H9 (cell line): ENCODE measurements around the gene MIR17HG. TPM values are rescaled to one million over a fixed set of nuclear protein-coding genes. Genes with fewer than 3 reads are reported as not detected.

Experiments used
- DNase-seq: peaks from one replicate; pipeline ENCODE4 v3.0.0-alpha.2; 2017
- H2AFZ ChIP-seq: one replicate; pipeline ENCODE4 v1.6.1; 2013; ENCODE audit warnings: mild to moderate bottlenecking, low read length, control low read depth, moderate library complexity
- H2AK5ac ChIP-seq: 2 replicates; pipeline ENCODE4 v1.6.1; 2013; ENCODE audit warnings: low read length, control low read depth, mixed read lengths; ENCODE audit not compliant: insufficient read length
- H2BK120ac ChIP-seq: one replicate; pipeline ENCODE4 v1.6.1; 2013; ENCODE audit warnings: low read depth, mild to moderate bottlenecking, low read length, control low read depth, inconsistent platforms; ENCODE audit not compliant: poor library complexity, severe bottlenecking
- H2BK12ac ChIP-seq: 2 replicates; pipeline ENCODE4 v1.6.1; 2013; ENCODE audit warnings: low read length, control low read depth, mixed read lengths, low read depth; ENCODE audit not compliant: insufficient read length
- H2BK15ac ChIP-seq: 2 replicates; pipeline ENCODE4 v1.6.1; 2013; ENCODE audit warnings: low read depth, low read length, control low read depth
- H2BK20ac ChIP-seq: one replicate; pipeline ENCODE4 v1.6.1; 2013; ENCODE audit warnings: low read depth, mild to moderate bottlenecking, low read length, control low read depth, inconsistent platforms; ENCODE audit not compliant: poor library complexity, severe bottlenecking
- H2BK5ac ChIP-seq: 2 replicates; pipeline ENCODE4 v1.6.1; 2013; ENCODE audit warnings: low read length, control low read depth, mixed read lengths; ENCODE audit not compliant: insufficient read length
- H3K14ac ChIP-seq: 2 replicates; pipeline ENCODE4 v1.6.1; 2013; ENCODE audit warnings: low read length, control low read depth; ENCODE audit not compliant: insufficient read depth
- H3K18ac ChIP-seq: 2 replicates; pipeline ENCODE4 v1.6.1; 2013; ENCODE audit warnings: low read depth, mild to moderate bottlenecking, mixed read lengths, low read length, control low read depth; ENCODE audit not compliant: insufficient read length
- H3K23ac ChIP-seq: 2 replicates; pipeline ENCODE4 v1.6.1; 2013; ENCODE audit warnings: low read length, control low read depth, mixed read lengths, low read depth; ENCODE audit not compliant: insufficient read length
- H3K23me2 ChIP-seq: 2 replicates; pipeline ENCODE4 v1.6.1; 2013; ENCODE audit warnings: low read depth, mild to moderate bottlenecking, mixed read lengths, low read length, control low read depth; ENCODE audit not compliant: insufficient read length, poor library complexity, severe bottlenecking
- H3K27ac ChIP-seq: 2 replicates; pipeline ENCODE4 v1.5.1; 2013; ENCODE audit warnings: low read length, control low read depth, mixed read lengths, low read depth; ENCODE audit not compliant: insufficient read length
- H3K27me3 ChIP-seq: 2 replicates; pipeline ENCODE4 v1.6.1; 2013; ENCODE audit warnings: low read length, control low read depth, inconsistent platforms; ENCODE audit not compliant: insufficient read depth
- H3K4ac ChIP-seq: 2 replicates; pipeline ENCODE4 v1.6.1; 2013; ENCODE audit warnings: low read depth, mild to moderate bottlenecking, control low read depth, inconsistent platforms, low read length, moderate library complexity
- H3K4me1 ChIP-seq: 2 replicates; pipeline ENCODE4 v1.6.1; 2013; ENCODE audit warnings: low read length, control low read depth, inconsistent platforms; ENCODE audit not compliant: insufficient read depth
- H3K4me2 ChIP-seq: 2 replicates; pipeline ENCODE4 v1.6.1; 2013; ENCODE audit warnings: low read length, control low read depth, mixed read lengths; ENCODE audit not compliant: insufficient read length, insufficient read depth
- H3K56ac ChIP-seq: 2 replicates; pipeline ENCODE4 v1.6.1; 2013; ENCODE audit warnings: low read depth, mild to moderate bottlenecking, mixed read lengths, low read length, control low read depth; ENCODE audit not compliant: insufficient read length
- H3K79me1 ChIP-seq: 2 replicates; pipeline ENCODE4 v1.6.1; 2013; ENCODE audit warnings: low read depth, mild to moderate bottlenecking, moderate library complexity, low read length, control low read depth, inconsistent platforms; ENCODE audit not compliant: insufficient read depth, poor library complexity, severe bottlenecking
- H3K79me2 ChIP-seq: 2 replicates; pipeline ENCODE4 v1.6.1; 2013; ENCODE audit warnings: low read length, control low read depth, inconsistent platforms; ENCODE audit not compliant: insufficient read depth
- H3K9ac ChIP-seq: 2 replicates; pipeline ENCODE4 v1.6.1; 2013; ENCODE audit warnings: low read length, control low read depth, mixed read lengths; ENCODE audit not compliant: insufficient read length; ENCODE audit errors: extremely low read depth
- H3K9me3 ChIP-seq: one replicate; pipeline ENCODE4 v1.6.1; 2013; ENCODE audit warnings: low read depth, low read length, inconsistent platforms; ENCODE audit not compliant: control insufficient read depth
- H3T11ph ChIP-seq: one replicate; pipeline ENCODE4 v1.6.1; 2013; ENCODE audit warnings: mild to moderate bottlenecking, low read length, control low read depth, inconsistent platforms
- H4K20me1 ChIP-seq: one replicate; pipeline ENCODE4 v1.6.1; 2013; ENCODE audit not compliant: control insufficient read depth, insufficient read length, insufficient read depth
- H4K5ac ChIP-seq: 2 replicates; pipeline ENCODE4 v1.6.1; 2013; ENCODE audit warnings: low read depth, mild to moderate bottlenecking, mixed read lengths, low read length, control low read depth; ENCODE audit not compliant: insufficient read length
- H4K8ac ChIP-seq: replicated peaks from 2 replicates; pipeline ENCODE4 v1.6.1; 2013; ENCODE audit warnings: low read length, control low read depth, mixed read lengths, low read depth; ENCODE audit not compliant: insufficient read length
- H4K91ac ChIP-seq: 2 replicates; pipeline ENCODE4 v1.6.1; 2013; ENCODE audit warnings: low read depth, mild to moderate bottlenecking, moderate library complexity, mixed read lengths, low read length, control low read depth; ENCODE audit not compliant: insufficient read length
- H3K27ac Mint-ChIP-seq, 3 experiments: 2 replicates in 2 of 3; 3 replicates in 1 of 3; pipeline ENCODE4 v1.8.0; 2020 to 2021; ENCODE audit warnings: mixed read lengths in 3 of 3, mild to moderate bottlenecking in 1 of 3, moderate library complexity in 1 of 3
- H3K27me3 Mint-ChIP-seq: 2 replicates; pipeline ENCODE4 v1.8.0; 2021; ENCODE audit warnings: low read depth, mild to moderate bottlenecking, moderate library complexity, mixed read lengths
- H3K36me3 Mint-ChIP-seq, 3 experiments: 2 replicates in 2 of 3; 3 replicates in 1 of 3; pipeline ENCODE4 v1.8.0; 2020 to 2021; ENCODE audit warnings: low read depth in 3 of 3, mixed read lengths in 3 of 3; ENCODE audit not compliant: insufficient read depth in 1 of 3
- H3K4me1 Mint-ChIP-seq, 2 experiments: 2 replicates each; pipeline ENCODE4 v1.8.0; 2020; ENCODE audit warnings: mixed read lengths in 2 of 2
- H3K4me3 Mint-ChIP-seq, 2 experiments: 2 replicates in 1 of 2; 3 replicates in 1 of 2; pipeline ENCODE4 v1.8.0; 2020 to 2021; ENCODE audit warnings: mild to moderate bottlenecking in 2 of 2, mixed read lengths in 2 of 2, moderate library complexity in 1 of 2
- H3K9me3 Mint-ChIP-seq, 2 experiments: 2 replicates in 1 of 2; 3 replicates in 1 of 2; pipeline ENCODE4 v1.8.0; 2020; ENCODE audit warnings: mild to moderate bottlenecking in 2 of 2, mixed read lengths in 2 of 2, moderate library complexity in 1 of 2
- WGBS: extraction: QIAGEN DNeasy Blood & Tissue Kit; methylation state at CpG from one replicate; pipeline ENCODE4 v1.1.7; 2013; ENCODE audit warnings: missing lambda C conversion rate, low lambda C conversion rate, mixed read lengths; ENCODE audit not compliant: insufficient read length; ENCODE audit errors: extremely low coverage; 5-methylcytosine and 5-hydroxymethylcytosine counted together
- total RNA-seq: library from RNA; stranded (reverse); gene quantifications from 2 replicates; pipeline ENCODE4 v1.2.1, GENCODE V29; 2021
- TF ChIP-seq, protein P1 (sequence below): fragments of 200-600 bp; sonication (generic); conservative IDR thresholded peaks from 3 replicates; pipeline ENCODE4 v1.8.0; 2021; ENCODE audit warnings: antibody characterized with exemption, mild to moderate bottlenecking

Gene MIR17HG
- total RNA-seq, 1 experiment from 2014 or later = 38.7 TPM

DNA sequence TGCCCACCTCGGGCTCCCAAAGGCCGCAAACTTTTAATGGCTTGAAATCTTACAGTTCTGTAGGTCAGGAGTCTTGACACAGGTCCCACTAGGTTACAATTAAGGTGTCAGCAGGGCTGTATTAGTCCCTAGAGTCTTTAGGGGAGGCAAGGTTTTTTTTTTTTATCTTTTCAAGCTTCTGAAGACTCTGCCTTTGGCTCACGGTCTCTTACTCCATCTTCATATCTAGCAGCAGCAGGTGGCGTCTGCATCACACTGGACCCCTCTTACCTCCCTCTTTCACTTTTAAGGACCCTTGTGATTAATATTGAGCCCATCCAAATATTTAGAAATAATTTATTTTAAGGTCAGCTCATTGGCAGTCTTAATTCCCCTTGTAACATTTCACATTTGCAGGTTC, 11.6 kb downstream of the MIR17HG start:
- no CpG with 5 or more reads among the region's 4 CpGs for WGBS
- peak overlapping the region in 1 of 3 experiments; percentile 64; a peak in 2 of 7 replicates for H3K27ac Mint-ChIP-seq
- Histone ChIP-seq H3K14ac (no peak overlapping the region), H3K9me3 (no peaks in the 10 kb centered on the region), H3K18ac (no peak overlapping the region), H4K91ac (no peak overlapping the region), H3K23me2 (no peaks in the 10 kb centered on the region), H3K23ac (no peak overlapping the region), H2BK120ac (no peak overlapping the region), H3T11ph (no peak overlapping the region), H3K4ac (no peak overlapping the region), H3K27me3 (no peaks in the 10 kb centered on the region), H2BK20ac (no peak overlapping the region), H3K9ac (no peak overlapping the region), H3K27ac (no peak overlapping the region), H2BK12ac (no peak overlapping the region), H3K79me2 (no peaks in the 10 kb centered on the region), H2BK15ac (no peak overlapping the region), H4K20me1 (no peaks in the 10 kb centered on the region), H4K8ac (no peak overlapping the region), H2BK5ac (no peak overlapping the region), H3K4me1 (no peaks in the 10 kb centered on the region; the same call in 1 of the 2 replicates), H3K56ac (no peak overlapping the region), H2AK5ac (no peak overlapping the region), H2AFZ (no peak overlapping the region), H4K5ac (no peak overlapping the region), H3K79me1 (no peaks in the 10 kb centered on the region), H3K4me2 (no peak overlapping the region)
- H3K9me3 Mint-ChIP-seq = no peaks in the 10 kb centered on the region
- H3K4me3 Mint-ChIP-seq = no peak overlapping the region
- TF ChIP-seq, protein P1, sequence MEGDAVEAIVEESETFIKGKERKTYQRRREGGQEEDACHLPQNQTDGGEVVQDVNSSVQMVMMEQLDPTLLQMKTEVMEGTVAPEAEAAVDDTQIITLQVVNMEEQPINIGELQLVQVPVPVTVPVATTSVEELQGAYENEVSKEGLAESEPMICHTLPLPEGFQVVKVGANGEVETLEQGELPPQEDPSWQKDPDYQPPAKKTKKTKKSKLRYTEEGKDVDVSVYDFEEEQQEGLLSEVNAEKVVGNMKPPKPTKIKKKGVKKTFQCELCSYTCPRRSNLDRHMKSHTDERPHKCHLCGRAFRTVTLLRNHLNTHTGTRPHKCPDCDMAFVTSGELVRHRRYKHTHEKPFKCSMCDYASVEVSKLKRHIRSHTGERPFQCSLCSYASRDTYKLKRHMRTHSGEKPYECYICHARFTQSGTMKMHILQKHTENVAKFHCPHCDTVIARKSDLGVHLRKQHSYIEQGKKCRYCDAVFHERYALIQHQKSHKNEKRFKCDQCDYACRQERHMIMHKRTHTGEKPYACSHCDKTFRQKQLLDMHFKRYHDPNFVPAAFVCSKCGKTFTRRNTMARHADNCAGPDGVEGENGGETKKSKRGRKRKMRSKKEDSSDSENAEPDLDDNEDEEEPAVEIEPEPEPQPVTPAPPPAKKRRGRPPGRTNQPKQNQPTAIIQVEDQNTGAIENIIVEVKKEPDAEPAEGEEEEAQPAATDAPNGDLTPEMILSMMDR = no peak
- no peaks in the 10 kb centered on the region for H3K4me1 Mint-ChIP-seq
- peaks cover 18 to 32% (median 23%) of the 10 kb centered on the region in 3 experiments; a peak in 6 of 7 replicates for H3K36me3 Mint-ChIP-seq
- no peak for DNase-seq
- H3K27me3 Mint-ChIP-seq = peaks cover 1% of the 10 kb centered on the region; the same call in 1 of the 2 replicates
